Esophagus squamous epithelium (tissue), 4 donors: Measurements from ENCODE around the gene ZNF521.

ENCODE experiments used
- POLR2A ChIP-seq, 4 donors: fragments of 450-650 bp; IDR thresholded peaks; one replicate each; pipeline ENCODE4 v1.6.1; 2017; ENCODE audit warnings: antibody characterized with exemption in 4 of 4, mild to moderate bottlenecking in 4 of 4, moderate library complexity in 3 of 4
- TF ChIP-seq, protein P1 (sequence below), 6 experiments: fragments of 450-650 bp in 4 of 6; fragments of 200-600 bp in 2 of 6; sonication (generic) in 2 of 6; IDR thresholded peaks; one replicate each; pipeline ENCODE4 v1.5.1; 2016 to 2019; ENCODE audit warnings: antibody characterized with exemption in 6 of 6, mild to moderate bottlenecking in 4 of 6, moderate library complexity in 4 of 6

DNA sequence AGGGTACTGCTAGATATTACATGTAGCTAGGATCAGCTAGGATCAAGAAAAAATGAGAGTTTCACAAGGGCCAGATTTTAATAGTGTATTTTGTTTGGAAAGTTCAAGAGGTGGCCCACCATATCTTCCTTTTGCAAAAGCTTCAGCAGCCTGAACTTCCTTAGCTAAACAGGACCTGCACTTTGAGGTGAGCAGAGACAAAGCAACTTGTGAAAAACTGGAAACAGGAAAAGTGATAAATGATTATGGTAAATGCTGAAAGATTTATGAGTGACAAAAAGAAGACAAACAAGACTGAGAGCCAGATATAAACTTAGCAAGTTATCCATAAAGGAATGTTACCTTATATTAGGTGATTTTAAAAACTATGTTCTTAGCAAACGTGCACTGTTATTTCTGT, 123.6 kb downstream of the ZNF521 start:
- TF ChIP-seq, protein P1, sequence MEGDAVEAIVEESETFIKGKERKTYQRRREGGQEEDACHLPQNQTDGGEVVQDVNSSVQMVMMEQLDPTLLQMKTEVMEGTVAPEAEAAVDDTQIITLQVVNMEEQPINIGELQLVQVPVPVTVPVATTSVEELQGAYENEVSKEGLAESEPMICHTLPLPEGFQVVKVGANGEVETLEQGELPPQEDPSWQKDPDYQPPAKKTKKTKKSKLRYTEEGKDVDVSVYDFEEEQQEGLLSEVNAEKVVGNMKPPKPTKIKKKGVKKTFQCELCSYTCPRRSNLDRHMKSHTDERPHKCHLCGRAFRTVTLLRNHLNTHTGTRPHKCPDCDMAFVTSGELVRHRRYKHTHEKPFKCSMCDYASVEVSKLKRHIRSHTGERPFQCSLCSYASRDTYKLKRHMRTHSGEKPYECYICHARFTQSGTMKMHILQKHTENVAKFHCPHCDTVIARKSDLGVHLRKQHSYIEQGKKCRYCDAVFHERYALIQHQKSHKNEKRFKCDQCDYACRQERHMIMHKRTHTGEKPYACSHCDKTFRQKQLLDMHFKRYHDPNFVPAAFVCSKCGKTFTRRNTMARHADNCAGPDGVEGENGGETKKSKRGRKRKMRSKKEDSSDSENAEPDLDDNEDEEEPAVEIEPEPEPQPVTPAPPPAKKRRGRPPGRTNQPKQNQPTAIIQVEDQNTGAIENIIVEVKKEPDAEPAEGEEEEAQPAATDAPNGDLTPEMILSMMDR (IDR thresholded peaks at IDR 0.05): no peak
- no peak for TF ChIP-seq POLR2A (IDR thresholded peaks at IDR 0.05)
